ENCODE measurements around the gene NMNAT3. TPM values are rescaled to one million over a fixed set of nuclear protein-coding genes. Genes with fewer than 3 reads are reported as not detected.

Gene NMNAT3
- polyA plus RNA-seq, 1 of the 3 experiments (the other 2 are of a cell fraction), result not detected

DNA sequence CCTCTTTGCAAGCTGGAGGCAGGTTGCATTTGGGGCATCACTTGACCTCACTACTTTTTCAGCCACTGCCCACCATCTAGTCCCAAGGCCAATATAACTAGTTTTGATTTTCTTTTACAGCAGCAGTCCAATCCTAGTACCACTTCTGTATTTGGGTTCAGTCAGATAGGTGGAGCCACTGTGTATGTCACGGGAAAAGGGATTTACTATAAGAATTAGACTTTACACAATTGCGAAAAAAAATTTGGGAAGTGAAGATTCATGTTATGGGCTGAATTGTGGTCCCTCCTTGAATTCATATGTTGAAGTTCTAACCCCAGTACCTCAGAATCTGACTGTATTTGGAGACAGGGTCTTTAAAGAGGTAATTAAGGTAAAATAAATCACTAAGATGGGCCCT, 37.4 kb upstream of the NMNAT3 start:
- H3K79me2 ChIP-seq (ENCODE audit: insufficient read depth), result no peaks in the 10 kb centered on the region

GRCh38 chr3:139710212-139710611, 32.4 kb upstream of the NMNAT3 start:
- no peaks in the 10 kb centered on the region for H3K79me2 ChIP-seq (ENCODE audit: insufficient read depth)
- no peak overlapping the region for H3K27ac ChIP-seq (ENCODE audit: low read depth in 2 of 2, low read length in 1 of 2)
- ChIA-PET POLR2A (no interaction called here), CTCF (no interaction called here)
- 10% methylated on average over 3 of the region's 3 CpGs for WGBS (ENCODE audit: low lambda C conversion rate)
- H3F3A ChIP-seq (replicated peaks; ENCODE audit: insufficient read depth), result no peaks in the 10 kb centered on the region
- H3K4me1 ChIP-seq (ENCODE audit: control insufficient read depth in 1 of 2, insufficient read depth in 2 of 2, low read depth in 1 of 2, low read length in 1 of 2), result no peaks in the 10 kb centered on the region
- no peak overlapping the region for H3K4me3 ChIP-seq (ENCODE audit: low read depth in 2 of 2, low read length in 1 of 2)
- no peaks in the 10 kb centered on the region for H3K9me3 ChIP-seq
- no peak overlapping the region for H2AFZ ChIP-seq (ENCODE audit: low read depth)
- no peak overlapping the region for H3K4me2 ChIP-seq
- no peak overlapping the region for H3K9ac ChIP-seq
- no peaks in the 10 kb centered on the region for H3K27me3 ChIP-seq (ENCODE audit: insufficient read depth)
- H4K20me1 ChIP-seq (ENCODE audit: insufficient read depth), result no peaks in the 10 kb centered on the region
- H3K36me3 ChIP-seq (replicated peaks in 1 of 2; ENCODE audit: control insufficient read depth in 1 of 2, insufficient read depth in 2 of 2, low read length in 1 of 2), result no peaks in the 10 kb centered on the region
- H3K9me2 ChIP-seq, result no peaks in the 10 kb centered on the region
- no peak for DNase-seq
- TF ChIP-seq JUND (IDR thresholded peaks at IDR 0.05) (no peak), POLR2AphosphoS5 (IDR thresholded peaks at IDR 0.05; ENCODE audit: low read depth, low read length) (no peak), USF2 (IDR thresholded peaks at IDR 0.05; ENCODE audit: borderline replicate concordance, low read depth, low read length) (no peak), FOXM1 (IDR thresholded peaks at IDR 0.05; ENCODE audit: low read depth) (no peak), RXRA (IDR thresholded peaks at IDR 0.05; ENCODE audit: borderline replicate concordance, low read depth) (no peak), ZBTB33 (IDR thresholded peaks at IDR 0.05; ENCODE audit: borderline replicate concordance, low read depth) (no peak)
- TF ChIP-seq, protein P1, sequence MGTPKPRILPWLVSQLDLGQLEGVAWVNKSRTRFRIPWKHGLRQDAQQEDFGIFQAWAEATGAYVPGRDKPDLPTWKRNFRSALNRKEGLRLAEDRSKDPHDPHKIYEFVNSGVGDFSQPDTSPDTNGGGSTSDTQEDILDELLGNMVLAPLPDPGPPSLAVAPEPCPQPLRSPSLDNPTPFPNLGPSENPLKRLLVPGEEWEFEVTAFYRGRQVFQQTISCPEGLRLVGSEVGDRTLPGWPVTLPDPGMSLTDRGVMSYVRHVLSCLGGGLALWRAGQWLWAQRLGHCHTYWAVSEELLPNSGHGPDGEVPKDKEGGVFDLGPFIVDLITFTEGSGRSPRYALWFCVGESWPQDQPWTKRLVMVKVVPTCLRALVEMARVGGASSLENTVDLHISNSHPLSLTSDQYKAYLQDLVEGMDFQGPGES (IDR thresholded peaks at IDR 0.05; ENCODE audit: low read depth, low read length), result no peak

More for the DNA sequence above, 37.4 kb upstream of the NMNAT3 start:
- Histone ChIP-seq H3K9me3 (no peaks in the 10 kb centered on the region), H3K4me1 (ENCODE audit: control insufficient read depth in 1 of 2, insufficient read depth in 2 of 2, low read depth in 1 of 2, low read length in 1 of 2) (no peaks in the 10 kb centered on the region; a peak in 1 of 4 replicates), H3K9ac (no peak overlapping the region), H3F3A (replicated peaks; ENCODE audit: insufficient read depth) (no peaks in the 10 kb centered on the region), H2AFZ (ENCODE audit: low read depth) (no peak overlapping the region), H3K9me2 (no peaks in the 10 kb centered on the region), H3K27ac (ENCODE audit: low read depth in 2 of 2, low read length in 1 of 2) (no peak overlapping the region), H3K4me3 (ENCODE audit: low read depth in 2 of 2, low read length in 1 of 2) (no peak overlapping the region), H3K36me3 (replicated peaks in 1 of 2; ENCODE audit: control insufficient read depth in 1 of 2, insufficient read depth in 2 of 2, low read length in 1 of 2) (no peaks in the 10 kb centered on the region), H3K4me2 (no peak overlapping the region), H4K20me1 (ENCODE audit: insufficient read depth) (no peaks in the 10 kb centered on the region), H3K27me3 (ENCODE audit: insufficient read depth) (no peaks in the 10 kb centered on the region)
- 21% methylated on average over 2 of the region's 2 CpGs for WGBS (ENCODE audit: low lambda C conversion rate)
- TF ChIP-seq MXI1 (IDR thresholded peaks at IDR 0.05; ENCODE audit: low read depth, low read length) (no peak), ELF1 (IDR thresholded peaks at IDR 0.05) (no peak), MEF2A (IDR thresholded peaks at IDR 0.05; ENCODE audit: borderline replicate concordance, low read depth) (no peak), EZH2phosphoT487 (IDR thresholded peaks at IDR 0.05; ENCODE audit: borderline replicate concordance, low read depth) (no peak), TEAD4 (IDR thresholded peaks at IDR 0.05; ENCODE audit: borderline replicate concordance, insufficient read depth) (no peak), NFIC (IDR thresholded peaks at IDR 0.05; ENCODE audit: borderline replicate concordance) (no peak), POLR2AphosphoS5 (IDR thresholded peaks at IDR 0.05; ENCODE audit: low read depth, low read length) (no peak), ZBTB33 (IDR thresholded peaks at IDR 0.05; ENCODE audit: borderline replicate concordance, low read depth) (no peak), NRF1 (IDR thresholded peaks at IDR 0.05; ENCODE audit: low read depth, low read length) (no peak)
- TF ChIP-seq, protein P2, sequence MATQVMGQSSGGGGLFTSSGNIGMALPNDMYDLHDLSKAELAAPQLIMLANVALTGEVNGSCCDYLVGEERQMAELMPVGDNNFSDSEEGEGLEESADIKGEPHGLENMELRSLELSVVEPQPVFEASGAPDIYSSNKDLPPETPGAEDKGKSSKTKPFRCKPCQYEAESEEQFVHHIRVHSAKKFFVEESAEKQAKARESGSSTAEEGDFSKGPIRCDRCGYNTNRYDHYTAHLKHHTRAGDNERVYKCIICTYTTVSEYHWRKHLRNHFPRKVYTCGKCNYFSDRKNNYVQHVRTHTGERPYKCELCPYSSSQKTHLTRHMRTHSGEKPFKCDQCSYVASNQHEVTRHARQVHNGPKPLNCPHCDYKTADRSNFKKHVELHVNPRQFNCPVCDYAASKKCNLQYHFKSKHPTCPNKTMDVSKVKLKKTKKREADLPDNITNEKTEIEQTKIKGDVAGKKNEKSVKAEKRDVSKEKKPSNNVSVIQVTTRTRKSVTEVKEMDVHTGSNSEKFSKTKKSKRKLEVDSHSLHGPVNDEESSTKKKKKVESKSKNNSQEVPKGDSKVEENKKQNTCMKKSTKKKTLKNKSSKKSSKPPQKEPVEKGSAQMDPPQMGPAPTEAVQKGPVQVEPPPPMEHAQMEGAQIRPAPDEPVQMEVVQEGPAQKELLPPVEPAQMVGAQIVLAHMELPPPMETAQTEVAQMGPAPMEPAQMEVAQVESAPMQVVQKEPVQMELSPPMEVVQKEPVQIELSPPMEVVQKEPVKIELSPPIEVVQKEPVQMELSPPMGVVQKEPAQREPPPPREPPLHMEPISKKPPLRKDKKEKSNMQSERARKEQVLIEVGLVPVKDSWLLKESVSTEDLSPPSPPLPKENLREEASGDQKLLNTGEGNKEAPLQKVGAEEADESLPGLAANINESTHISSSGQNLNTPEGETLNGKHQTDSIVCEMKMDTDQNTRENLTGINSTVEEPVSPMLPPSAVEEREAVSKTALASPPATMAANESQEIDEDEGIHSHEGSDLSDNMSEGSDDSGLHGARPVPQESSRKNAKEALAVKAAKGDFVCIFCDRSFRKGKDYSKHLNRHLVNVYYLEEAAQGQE (IDR thresholded peaks at IDR 0.05; ENCODE audit: low read depth, low read length), result no peak
- CTCF ChIA-PET, result interaction anchor here (0.6 kb wide), 1 partner anchor 220 kb away, joined by 3 read pairs; the partner anchor contains the start of gene CLSTN2
- POLR2A ChIA-PET, result no interaction called here
- DNase-seq, result no peak
